HepG2 (cell line): ENCODE results near the gene PCNT. TPM values are rescaled to one million over a fixed set of nuclear protein-coding genes. Genes with fewer than 3 reads are reported as not detected.

Experiments
- ATAC-seq: fragments of 200-7000 bp; cut with Tn5 transposase; 3 replicates; pipeline ENCODE4 v1.9.1; 2020; ENCODE audit warnings: mild to moderate bottlenecking, moderate library complexity
- BruUV-seq: library from RNA; stranded (reverse); fragments of 400-500 nt; replicated peaks from 2 replicates; lab custom pipeline; 2021; lab: Mats Ljungman, UMichigan
- CTCF ChIA-PET: fragments of 300-600 bp; formaldehyde crosslinking; extraction: SDS; loops from one replicate; lab custom pipeline; 2021; ENCODE audit warnings: low total read pairs, inconsistent platforms, low intra/inter-chr PET ratio; lab: Yijun Ruan, JAX
- POLR2A ChIA-PET: fragments of 350-600 bp; sonication (Branson Sonifier 250); formaldehyde crosslinking; loops from one replicate; lab custom pipeline; 2020; ENCODE audit warnings: antibody characterized with exemption, inconsistent platforms; lab: Yijun Ruan, JAX
- DNase-seq: peaks from one replicate; pipeline ENCODE4 v3.0.0-alpha.2; 2015; ENCODE audit warnings: low spot score
- FAIRE-seq: peaks from 3 replicates; lab custom pipeline; 2011; peaks lifted over from hg19 to GRCh38; lab: Jason Lieb, UNC
- H2AFZ ChIP-seq: one replicate; pipeline ENCODE4 v1.6.1; 2011; ENCODE audit warnings: low read length, inconsistent platforms
- H3K27ac ChIP-seq: fragments of 300-600 bp; 3 replicates; pipeline ENCODE4 v1.8.0; 2011; ENCODE audit warnings: mixed run types, mild to moderate bottlenecking, mixed read lengths, low read length, inconsistent platforms; ENCODE audit not compliant: insufficient read depth; ENCODE audit errors: extremely low read length
- H3K27me3 ChIP-seq, 2 experiments: fragments of 200-600 bp in 1 of 2; 2 replicates in 1 of 2; 3 replicates in 1 of 2; pipeline versions ENCODE4 v1.6.0 to v1.8.0; 2011; ENCODE audit warnings: low read length in 2 of 2, mild to moderate bottlenecking in 2 of 2, moderate library complexity in 2 of 2, inconsistent platforms in 1 of 2; ENCODE audit not compliant: insufficient read depth in 2 of 2, control insufficient read depth in 1 of 2
- H3K36me3 ChIP-seq, 2 experiments: fragments of 200-600 bp in 1 of 2; replicated peaks in 1 of 2; 2 replicates in 1 of 2; 3 replicates in 1 of 2; pipeline versions ENCODE4 v1.5.1 to v1.8.0; 2011; ENCODE audit warnings: low read length in 2 of 2, inconsistent platforms in 1 of 2; ENCODE audit not compliant: insufficient read depth in 2 of 2, control insufficient read depth in 1 of 2
- H3K4me1 ChIP-seq: 2 replicates; pipeline ENCODE4 v1.5.1; 2012; ENCODE audit warnings: low read length, inconsistent platforms; ENCODE audit not compliant: insufficient read depth
- H3K4me2 ChIP-seq: 2 replicates; pipeline ENCODE4 v1.6.0; 2011; ENCODE audit warnings: low read depth, low read length, inconsistent platforms
- H3K4me3 ChIP-seq, 3 experiments: fragments of 200-600 bp in 1 of 3; sonication (generic), shearing (Covaris generic) in 1 of 3; replicated peaks in 1 of 3; 2 replicates each; pipeline ENCODE4 v1.5.1; 2011 to 2016; ENCODE audit warnings: low read length in 3 of 3, inconsistent platforms in 2 of 3, low read depth in 2 of 3, mild to moderate bottlenecking in 2 of 3, control low read depth in 1 of 3, mixed read lengths in 1 of 3; ENCODE audit not compliant: insufficient read depth in 1 of 3
- H3K79me2 ChIP-seq: one replicate; pipeline ENCODE4 v1.6.1; 2011; ENCODE audit warnings: low read length, inconsistent platforms; ENCODE audit not compliant: insufficient read depth
- H3K9ac ChIP-seq: 2 replicates; pipeline ENCODE4 v1.6.0; 2011; ENCODE audit warnings: mild to moderate bottlenecking, low read depth, low read length, inconsistent platforms; ENCODE audit not compliant: insufficient read depth
- H3K9me3 ChIP-seq: 2 replicates; pipeline ENCODE4 v1.5.1; 2012; ENCODE audit warnings: mild to moderate bottlenecking, low read length
- H4K20me1 ChIP-seq: 2 replicates; pipeline ENCODE4 v1.6.0; 2011; ENCODE audit warnings: inconsistent platforms, mild to moderate bottlenecking, low read length, moderate library complexity; ENCODE audit not compliant: insufficient read depth
- FOSL2 ChIP-seq: sonication (generic); formaldehyde crosslinking; IDR thresholded peaks from 2 replicates; pipeline ENCODE4 v1.4.0; 2020; ENCODE audit warnings: missing genetic modification reagents
- HDAC2 ChIP-seq: sonication (generic); formaldehyde crosslinking; IDR thresholded peaks from 2 replicates; pipeline ENCODE4 v1.4.0; 2020; ENCODE audit warnings: missing genetic modification reagents
- HNF4A ChIP-seq: sonication (generic); formaldehyde crosslinking; IDR thresholded peaks from 2 replicates; pipeline ENCODE4 v1.4.0; 2020; ENCODE audit warnings: missing genetic modification reagents
- PHB2 ChIP-seq: fragments of 450-650 bp; IDR thresholded peaks from 2 replicates; pipeline ENCODE4 v1.6.1; 2018; ENCODE audit not compliant: partially characterized antibody
- PHF21A ChIP-seq: sonication (generic); formaldehyde crosslinking; IDR thresholded peaks from 2 replicates; pipeline ENCODE4 v1.5.0; 2020; ENCODE audit warnings: mild to moderate bottlenecking, missing genetic modification reagents
- SPEN ChIP-seq: sonication (generic); formaldehyde crosslinking; IDR thresholded peaks from 2 replicates; pipeline ENCODE4 v1.5.1; 2020; ENCODE audit warnings: low read depth, mild to moderate bottlenecking, missing genetic modification reagents
- ZBTB40 ChIP-seq, 2 experiments: fragments of 450-650 bp in 1 of 2; sonication (generic) in 1 of 2; formaldehyde crosslinking in 1 of 2; IDR thresholded peaks; 2 replicates each; pipeline versions ENCODE4 v1.6.1 to v1.8.0; 2016 to 2022; ENCODE audit warnings: antibody characterized with exemption in 1 of 2, mild to moderate bottlenecking in 1 of 2, missing genetic modification reagents in 1 of 2
- ZNF317 ChIP-seq: sonication (generic); formaldehyde crosslinking; IDR thresholded peaks from 2 replicates; pipeline ENCODE4 v1.5.0; 2020; ENCODE audit warnings: mild to moderate bottlenecking, missing genetic modification reagents
- ZNF510 ChIP-seq: sonication (generic); formaldehyde crosslinking; IDR thresholded peaks from 2 replicates; pipeline ENCODE4 v1.4.0; 2020; ENCODE audit warnings: low read depth, mild to moderate bottlenecking, missing genetic modification reagents
- ZNF530 ChIP-seq: sonication (generic); formaldehyde crosslinking; IDR thresholded peaks from 2 replicates; pipeline ENCODE4 v1.5.0; 2020; ENCODE audit warnings: low read depth, mild to moderate bottlenecking, missing genetic modification reagents
- ZNF772 ChIP-seq: sonication (generic); formaldehyde crosslinking; IDR thresholded peaks from 2 replicates; pipeline ENCODE4 v1.5.0; 2020; ENCODE audit warnings: mild to moderate bottlenecking, missing genetic modification reagents
- WGBS: methylation state at CpG from one replicate; pipeline ENCODE4 v1.1.6; 2017; ENCODE audit warnings: low lambda C conversion rate; 5-methylcytosine and 5-hydroxymethylcytosine counted together
- in situ Hi-C: cut with HindIII; loops from 2 replicates; pipeline ENCODE4 v1.10.0; 2017; ENCODE audit warnings: low pct_unique_long_range_greater_than_20kb; ENCODE audit not compliant: extremely low pct_ligation_motif_present
- intact Hi-C: fragments of 100-400 bp; cut with micrococcal nuclease; formaldehyde crosslinking; loops from one replicate; pipeline ENCODE4 v1.10.0; 2022; ENCODE audit not compliant: unreplicated experiment
- polyA plus RNA-seq, 8 experiments: library from polyadenylated mRNA; depleted of rRNA in 3 of 8; stranded (reverse) in 7 of 8; unstranded in 1 of 8; fragments of >200 nt; fragmentation: Illumina TruSeq in 4 of 8; extraction: Trizol in 4 of 8; gene quantifications; 2 replicates each; pipeline versions ENCODE4 v1.2.1 to v1.2.3, GENCODE V29; 2011 to 2016; ENCODE audit warnings: low read depth in 4 of 8, missing spikeins in 1 of 8, mixed read lengths in 1 of 8; ENCODE audit not compliant: insufficient read depth in 1 of 8
- total RNA-seq, 5 experiments: library from RNA; depleted of rRNA; stranded (reverse); fragments of >200 nt; fragmentation: Illumina TruSeq; extraction: Trizol; gene quantifications; 2 replicates each; pipeline ENCODE4 v1.2.3, GENCODE V29; 2016; ENCODE audit warnings: low read depth in 1 of 5
- TF ChIP-seq, protein P1 (sequence below): sonication (generic); formaldehyde crosslinking; IDR thresholded peaks from 2 replicates; pipeline ENCODE4 v1.4.0; 2020; ENCODE audit warnings: missing genetic modification reagents
- TF ChIP-seq, protein P2 (sequence below): sonication (generic); formaldehyde crosslinking; IDR thresholded peaks from 2 replicates; pipeline ENCODE4 v1.4.0; 2020; ENCODE audit warnings: missing genetic modification reagents, borderline replicate concordance

Gene PCNT
- total and polyA plus RNA-seq, 2 of the 13 experiments (the other 11 are each of a cell fraction or from before 2014, with no cell fraction given), result 5.6 to 12.4 TPM

DNA sequence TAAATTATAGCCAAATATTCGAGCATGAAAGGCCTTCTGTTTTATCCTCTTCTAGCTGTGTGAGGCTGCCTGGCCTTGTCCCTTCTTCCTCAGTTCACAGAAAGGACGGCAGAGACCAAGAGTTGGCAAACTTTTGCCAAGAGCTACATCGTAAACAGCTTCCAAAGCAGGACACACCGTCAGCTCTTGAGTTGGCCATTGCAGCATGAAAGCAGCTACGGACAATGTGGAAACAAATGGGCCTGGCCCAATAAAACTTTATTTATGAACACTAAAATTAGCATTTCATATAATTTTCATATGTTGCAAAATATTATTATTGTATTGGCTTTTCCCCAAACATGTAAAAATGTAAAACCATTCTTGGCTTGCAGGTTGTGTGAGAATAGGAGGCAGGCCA is 11.0 kb upstream of the PCNT start:
- no peak overlapping the region for H3K4me2 ChIP-seq
- 92% methylated on average over 5 of the region's 5 CpGs for WGBS
- no peak overlapping the region for H3K27ac ChIP-seq
- peaks cover 0 to 2% of the 10 kb centered on the region in 2 experiments; a peak in 1 of 5 replicates for H3K36me3 ChIP-seq
- H3K4me1 ChIP-seq, result no peaks in the 10 kb centered on the region
- ChIA-PET POLR2A (no interaction called here), CTCF (no interaction called here)
- no peaks in the 10 kb centered on the region for H3K27me3 ChIP-seq
- ATAC-seq, result no peak
- H4K20me1 ChIP-seq, result no peaks in the 10 kb centered on the region
- no peak overlapping the region for H2AFZ ChIP-seq
- H3K9me3 ChIP-seq, result no peaks in the 10 kb centered on the region
- intact Hi-C loops (no loop called here), in situ Hi-C loops (no loop called here)
- H3K9ac ChIP-seq, result no peak overlapping the region
- no peak for FAIRE-seq
- no peak for DNase-seq
- H3K79me2 ChIP-seq, result no peaks in the 10 kb centered on the region
- BruUV-seq, result no TSS peak
- no peak overlapping the region for H3K4me3 ChIP-seq
- TF ChIP-seq ZNF530 (CRISPR knock-in tag) (no peak), HDAC2 (CRISPR knock-in tag) (no peak), HNF4A (CRISPR knock-in tag) (no peak), ZNF317 (CRISPR knock-in tag) (no peak), FOSL2 (CRISPR knock-in tag) (no peak), SPEN (no peak), PHB2 (no peak), ZNF510 (CRISPR knock-in tag) (no peak), PHF21A (CRISPR knock-in tag) (no peak), ZBTB40 (IDR thresholded peaks at IDR 0.05) (no peak), ZBTB40 (CRISPR knock-in tag; IDR thresholded peaks at IDR 0.05) (no peak), ZNF772 (CRISPR knock-in tag) (no peak)
- TF ChIP-seq, protein P1, sequence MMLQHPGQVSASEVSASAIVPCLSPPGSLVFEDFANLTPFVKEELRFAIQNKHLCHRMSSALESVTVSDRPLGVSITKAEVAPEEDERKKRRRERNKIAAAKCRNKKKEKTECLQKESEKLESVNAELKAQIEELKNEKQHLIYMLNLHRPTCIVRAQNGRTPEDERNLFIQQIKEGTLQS (CRISPR knock-in tag), result no peak
- TF ChIP-seq, protein P2, sequence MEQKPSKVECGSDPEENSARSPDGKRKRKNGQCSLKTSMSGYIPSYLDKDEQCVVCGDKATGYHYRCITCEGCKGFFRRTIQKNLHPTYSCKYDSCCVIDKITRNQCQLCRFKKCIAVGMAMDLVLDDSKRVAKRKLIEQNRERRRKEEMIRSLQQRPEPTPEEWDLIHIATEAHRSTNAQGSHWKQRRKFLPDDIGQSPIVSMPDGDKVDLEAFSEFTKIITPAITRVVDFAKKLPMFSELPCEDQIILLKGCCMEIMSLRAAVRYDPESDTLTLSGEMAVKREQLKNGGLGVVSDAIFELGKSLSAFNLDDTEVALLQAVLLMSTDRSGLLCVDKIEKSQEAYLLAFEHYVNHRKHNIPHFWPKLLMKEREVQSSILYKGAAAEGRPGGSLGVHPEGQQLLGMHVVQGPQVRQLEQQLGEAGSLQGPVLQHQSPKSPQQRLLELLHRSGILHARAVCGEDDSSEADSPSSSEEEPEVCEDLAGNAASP, result no peak
